GM06990 (cell line): ENCODE data around the gene FIG4.

Experiments
- DNase-seq: peaks from one replicate; pipeline ENCODE4 v3.0.0-alpha.2; 2011; ENCODE audit not compliant: insufficient read length; ENCODE audit errors: extremely low read depth
- H3K27me3 ChIP-seq: replicated peaks from 2 replicates; pipeline ENCODE4 v1.6.0; 2011; ENCODE audit warnings: low read length; ENCODE audit not compliant: control insufficient read depth, insufficient read depth
- H3K36me3 ChIP-seq: 2 replicates; pipeline ENCODE4 v1.5.1; 2011; ENCODE audit warnings: low read length; ENCODE audit not compliant: control insufficient read depth, insufficient read depth
- H3K4me3 ChIP-seq: replicated peaks from 2 replicates; pipeline ENCODE4 v1.5.1; 2011; ENCODE audit warnings: low read depth, mild to moderate bottlenecking, control low read depth, low read length
- CTCF ChIP-seq: IDR thresholded peaks from 2 replicates; pipeline ENCODE4 v1.5.1; 2011; ENCODE audit warnings: low read length, control low read depth, mild to moderate bottlenecking, inconsistent platforms; ENCODE audit not compliant: insufficient read depth, poor library complexity, severe bottlenecking

The FIG4 gene

GRCh38 chr6:109834131-109834530 lies 143.0 kb downstream of the FIG4 start:
- H3K27me3 ChIP-seq = no peaks in the 10 kb centered on the region
- no peak for TF ChIP-seq CTCF
- no peaks in the 10 kb centered on the region for H3K36me3 ChIP-seq
- DNase-seq = no peak
- no peak overlapping the region for H3K4me3 ChIP-seq

GRCh38 chr6:109834595-109835437 lies 143.7 kb downstream of the FIG4 start:
- TF ChIP-seq CTCF = no peak
- no peaks in the 10 kb centered on the region for H3K27me3 ChIP-seq
- no peak for DNase-seq

GRCh38 chr6:109840034-109840433 lies 148.9 kb downstream of the FIG4 start:
- DNase-seq = no peak
- TF ChIP-seq CTCF = no peak
- no peaks in the 10 kb centered on the region for H3K36me3 ChIP-seq
- no peaks in the 10 kb centered on the region for H3K27me3 ChIP-seq
- no peak overlapping the region for H3K4me3 ChIP-seq

More at GRCh38 chr6:109834595-109835437, 143.7 kb downstream of the FIG4 start:
- Histone ChIP-seq H3K4me3 (no peak overlapping the region), H3K36me3 (no peaks in the 10 kb centered on the region)

GRCh38 chr6:109840796-109841195 lies 149.7 kb downstream of the FIG4 start:
- Histone ChIP-seq H3K36me3 (no peaks in the 10 kb centered on the region), H3K27me3 (no peaks in the 10 kb centered on the region), H3K4me3 (no peak overlapping the region)
- DNase-seq = no peak
- TF ChIP-seq CTCF = no peak

- no peak for TF ChIP-seq CTCF
- Histone ChIP-seq H3K27me3 (no peaks in the 10 kb centered on the region), H3K36me3 (no peaks in the 10 kb centered on the region), H3K4me3 (no peak overlapping the region)
- DNase-seq = no peak
Measured at GRCh38 chr6:109841869-109842268, 150.8 kb downstream of the FIG4 start.
